Measurements from ENCODE around the gene TMEM51.
A peak's percentile ranks its signal among the peaks of the same experiment; 100 is the strongest.

TMEM51 gene

DNA sequence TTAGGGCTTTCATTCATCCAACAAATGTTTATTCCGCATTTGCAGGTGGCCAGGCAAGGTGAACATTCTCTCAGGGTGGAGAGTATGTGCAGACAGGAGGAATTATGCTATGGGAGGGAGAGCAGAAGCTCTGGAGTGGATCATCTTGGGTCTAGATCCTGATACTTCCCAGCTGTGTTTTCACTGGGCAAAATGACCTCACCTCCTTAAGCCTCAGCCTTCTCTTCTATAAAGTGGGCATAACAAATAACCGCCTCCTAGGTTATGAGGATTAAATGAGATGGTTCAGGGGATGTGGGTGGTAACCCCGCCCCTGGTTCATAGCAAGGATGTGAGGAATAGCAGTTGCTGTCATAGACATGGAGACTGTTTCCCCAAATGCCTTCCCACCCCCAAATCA, 1.7 kb upstream of the TMEM51 start:
- no peak overlapping the region for H3K4me3 ChIP-seq (replicated peaks in 1 of 2; ENCODE audit: low read depth in 2 of 2, low read length in 2 of 2)
- TF ChIP-seq, protein P1, sequence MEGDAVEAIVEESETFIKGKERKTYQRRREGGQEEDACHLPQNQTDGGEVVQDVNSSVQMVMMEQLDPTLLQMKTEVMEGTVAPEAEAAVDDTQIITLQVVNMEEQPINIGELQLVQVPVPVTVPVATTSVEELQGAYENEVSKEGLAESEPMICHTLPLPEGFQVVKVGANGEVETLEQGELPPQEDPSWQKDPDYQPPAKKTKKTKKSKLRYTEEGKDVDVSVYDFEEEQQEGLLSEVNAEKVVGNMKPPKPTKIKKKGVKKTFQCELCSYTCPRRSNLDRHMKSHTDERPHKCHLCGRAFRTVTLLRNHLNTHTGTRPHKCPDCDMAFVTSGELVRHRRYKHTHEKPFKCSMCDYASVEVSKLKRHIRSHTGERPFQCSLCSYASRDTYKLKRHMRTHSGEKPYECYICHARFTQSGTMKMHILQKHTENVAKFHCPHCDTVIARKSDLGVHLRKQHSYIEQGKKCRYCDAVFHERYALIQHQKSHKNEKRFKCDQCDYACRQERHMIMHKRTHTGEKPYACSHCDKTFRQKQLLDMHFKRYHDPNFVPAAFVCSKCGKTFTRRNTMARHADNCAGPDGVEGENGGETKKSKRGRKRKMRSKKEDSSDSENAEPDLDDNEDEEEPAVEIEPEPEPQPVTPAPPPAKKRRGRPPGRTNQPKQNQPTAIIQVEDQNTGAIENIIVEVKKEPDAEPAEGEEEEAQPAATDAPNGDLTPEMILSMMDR (IDR thresholded peaks at IDR 0.05; ENCODE audit: low read depth, low read length): no peak
- no peak for DNase-seq (ENCODE audit: low read depth in 2 of 2)

DNA sequence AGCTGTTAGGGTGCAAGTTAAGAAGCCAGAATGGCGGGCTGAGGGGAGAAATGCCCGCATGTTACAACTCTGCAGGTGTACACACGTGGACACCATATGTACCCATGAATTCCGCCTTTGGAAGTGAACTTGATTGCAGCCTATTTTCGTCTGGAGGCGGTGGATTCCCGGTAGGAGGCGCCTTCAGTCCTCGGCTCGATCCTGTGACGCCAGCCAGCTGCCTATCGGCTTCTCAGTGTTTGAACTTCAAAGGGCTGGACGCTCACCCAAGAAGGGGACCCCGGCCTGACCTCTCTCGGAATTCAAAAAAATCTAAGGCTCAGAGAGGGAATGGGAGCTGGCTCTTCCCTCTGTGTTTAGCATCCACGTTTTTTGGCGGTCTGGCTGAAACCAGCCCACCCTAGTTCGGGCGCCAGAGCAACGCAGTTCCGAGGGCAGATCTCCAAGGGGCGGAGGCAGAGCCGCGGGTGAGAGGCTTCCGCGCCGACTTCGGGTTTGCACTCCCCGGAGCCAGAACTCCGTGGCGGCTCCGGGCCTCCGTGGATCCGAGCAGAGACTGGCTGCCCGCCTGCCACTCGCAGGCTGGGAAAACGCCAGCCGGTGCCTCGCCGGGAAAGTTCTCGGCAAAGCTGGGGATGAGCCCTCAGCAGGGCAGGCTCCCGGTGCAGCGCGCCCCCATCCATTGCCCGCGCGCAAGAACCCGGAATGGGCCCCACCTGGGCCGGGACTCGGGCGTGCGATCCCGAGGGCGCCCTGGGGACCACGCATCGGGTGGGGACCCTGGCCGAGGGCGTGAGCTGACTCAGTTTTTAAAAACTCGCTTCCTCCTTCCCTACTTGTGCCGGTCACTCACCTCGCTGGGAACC, 996 bp upstream of the TMEM51 start:
- DNase-seq (ENCODE audit: low read depth in 2 of 2): peak; percentile 89 to 93
- TF ChIP-seq, protein P1 (IDR thresholded peaks at IDR 0.05; ENCODE audit: low read depth, low read length): peak; percentile 74
- peak overlapping the region; percentile 62 to 66 for H3K4me3 ChIP-seq (replicated peaks in 1 of 2; ENCODE audit: low read depth in 2 of 2, low read length in 2 of 2)

DNA sequence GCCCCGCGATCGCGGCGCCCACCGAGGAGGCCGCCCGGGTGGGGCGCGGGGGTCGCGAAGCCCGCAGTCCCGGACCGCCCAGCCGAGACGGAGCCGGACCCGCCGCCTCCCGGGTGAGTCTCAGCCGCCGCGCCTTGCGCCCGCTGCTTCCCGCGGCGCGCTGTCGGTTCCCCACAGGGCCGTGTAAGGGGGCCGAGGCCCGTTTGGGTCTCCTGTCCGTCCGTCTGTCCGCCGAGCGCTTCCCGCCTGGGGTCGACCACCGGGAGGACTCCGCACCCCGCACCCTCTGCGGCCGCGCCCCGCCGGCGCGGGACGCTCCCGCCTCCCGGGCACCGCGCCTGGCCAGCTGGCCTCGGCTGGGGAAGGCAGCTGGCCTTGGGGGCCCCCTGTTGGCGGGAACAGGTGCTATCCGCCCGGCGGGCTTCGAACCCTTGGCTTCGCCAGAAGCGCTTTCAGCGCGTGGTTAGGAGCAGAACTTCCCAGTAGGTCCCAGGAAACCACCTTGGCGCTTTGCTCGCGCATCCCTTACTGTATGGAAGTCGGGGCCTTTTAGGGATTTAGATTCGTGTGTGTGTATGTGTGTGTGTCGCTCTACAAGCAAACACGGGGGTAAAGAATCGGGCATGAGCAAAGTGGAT, 414 bp downstream of the TMEM51 start:
- DNase-seq (ENCODE audit: low read depth in 2 of 2): peak; percentile 57 to 68
- H3K4me3 ChIP-seq (replicated peaks in 1 of 2; ENCODE audit: low read depth in 2 of 2, low read length in 2 of 2): peak overlapping the region; percentile 62 to 66
- TF ChIP-seq, protein P1 (IDR thresholded peaks at IDR 0.05; ENCODE audit: low read depth, low read length): peak; percentile 72

DNA sequence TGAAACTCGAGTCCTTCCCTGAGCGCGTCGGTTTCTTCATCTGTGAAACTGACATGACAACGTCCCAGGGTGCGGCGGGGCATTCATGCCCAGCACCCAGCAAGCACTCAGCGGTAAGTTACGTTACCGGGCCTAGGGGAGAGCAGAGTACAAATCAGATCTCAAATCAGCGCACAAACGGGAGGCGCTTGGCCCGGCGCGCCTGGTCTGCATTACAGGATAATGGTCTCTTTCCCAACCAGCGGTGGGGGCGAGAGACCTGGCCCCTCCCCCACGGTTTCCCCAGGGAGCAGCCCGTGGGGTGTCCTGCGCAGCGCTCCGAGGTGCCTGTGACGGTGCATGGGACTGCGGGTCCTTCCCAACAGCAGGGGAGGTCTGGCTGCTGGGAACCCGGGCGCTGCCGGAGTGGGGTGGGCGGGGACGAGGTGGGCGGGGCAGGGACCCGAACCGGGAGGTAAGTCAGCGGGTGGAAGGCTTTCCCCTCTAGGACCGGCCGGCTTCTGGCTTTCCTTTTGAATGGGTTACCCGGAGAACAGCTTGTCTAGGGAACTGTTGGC, 1.0 kb downstream of the TMEM51 start:
- TF ChIP-seq, protein P1 (IDR thresholded peaks at IDR 0.05; ENCODE audit: low read depth, low read length): no peak
- DNase-seq (ENCODE audit: low read depth in 2 of 2): no peak
- peak overlapping the region; percentile 62 to 66 for H3K4me3 ChIP-seq (replicated peaks in 1 of 2; ENCODE audit: low read depth in 2 of 2, low read length in 2 of 2)

DNA sequence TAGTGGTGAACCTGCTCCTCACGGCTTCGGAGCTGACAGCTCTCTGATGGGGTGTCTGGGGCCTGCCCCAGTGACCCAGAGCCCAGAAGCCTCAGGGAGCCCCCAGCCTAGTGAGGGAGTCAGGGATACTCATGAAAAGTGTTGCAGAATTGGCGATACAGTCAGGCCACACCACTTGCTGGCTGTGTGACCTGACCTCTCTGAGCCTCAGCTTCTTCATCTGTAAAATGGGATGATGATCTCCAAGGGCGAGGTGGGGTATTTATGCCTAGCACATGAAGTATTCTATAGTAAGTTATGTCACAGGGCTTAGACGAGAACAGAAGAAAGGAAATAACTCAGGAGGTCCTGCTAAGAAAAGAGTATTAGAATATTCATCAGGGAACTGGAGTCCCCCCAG, 1.6 kb downstream of the TMEM51 start:
- TF ChIP-seq, protein P1 (IDR thresholded peaks at IDR 0.05; ENCODE audit: low read depth, low read length): no peak
- DNase-seq (ENCODE audit: low read depth in 2 of 2): no peak
- peak overlapping the region in 1 of 2 donors; percentile 66 for H3K4me3 ChIP-seq (replicated peaks in 1 of 2; ENCODE audit: low read depth in 2 of 2, low read length in 2 of 2)

DNA sequence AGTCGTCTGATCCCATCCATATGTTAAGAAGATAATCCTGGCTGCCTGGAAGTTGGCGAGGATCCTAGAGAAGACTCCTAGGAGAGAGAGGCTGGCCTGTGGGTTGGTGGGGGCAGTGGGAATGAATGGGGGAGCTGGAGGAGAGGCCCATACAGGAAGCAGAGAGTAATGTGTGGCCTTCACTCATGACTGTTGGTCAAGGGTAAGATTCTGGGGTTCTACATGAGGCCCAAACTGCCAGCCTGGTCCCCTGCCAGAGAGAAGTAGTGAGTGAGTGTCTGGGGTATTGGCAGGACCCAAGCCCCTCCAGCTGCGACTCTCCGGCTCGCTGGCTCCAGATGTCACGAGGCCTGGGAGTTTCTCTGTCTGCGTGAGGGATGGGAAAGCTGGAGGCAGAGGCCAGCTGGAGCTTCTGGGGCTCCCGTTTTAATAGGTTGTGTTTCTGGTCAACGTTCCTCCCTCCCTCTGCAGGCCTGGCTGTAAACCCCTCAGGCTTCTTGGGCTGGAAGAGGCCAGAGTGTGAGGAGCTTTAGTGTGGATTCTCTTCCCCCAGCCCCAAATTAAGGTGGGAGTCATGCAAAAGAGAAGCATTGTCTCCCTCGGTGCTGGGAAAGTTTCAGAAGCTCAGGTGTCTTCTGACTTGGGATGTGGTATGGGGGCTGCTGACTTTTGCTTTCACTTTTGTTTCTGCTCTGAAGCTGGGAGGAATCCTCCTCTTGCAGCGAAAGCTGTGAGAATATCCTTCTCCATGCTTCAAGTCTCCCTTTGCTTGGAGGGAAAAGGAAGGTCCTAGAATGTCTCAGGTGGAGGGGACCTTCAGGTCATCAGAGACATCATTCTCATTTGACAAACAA, 2.6 kb downstream of the TMEM51 start:
- DNase-seq (ENCODE audit: low read depth in 2 of 2): peak in 1 of 2 donors; percentile 30
- TF ChIP-seq, protein P1 (IDR thresholded peaks at IDR 0.05; ENCODE audit: low read depth, low read length): no peak
- H3K4me3 ChIP-seq (replicated peaks in 1 of 2; ENCODE audit: low read depth in 2 of 2, low read length in 2 of 2): no peak overlapping the region

All from cardiac fibroblast (primary cell).